Measurements from ENCODE around the gene HIVEP1.
"Not testable (repeated sequence)": the region's sequence is repeated elsewhere in the genome, so short reads cannot be mapped to it uniquely, and the experiment has no call there.

HIVEP1 gene

DNA sequence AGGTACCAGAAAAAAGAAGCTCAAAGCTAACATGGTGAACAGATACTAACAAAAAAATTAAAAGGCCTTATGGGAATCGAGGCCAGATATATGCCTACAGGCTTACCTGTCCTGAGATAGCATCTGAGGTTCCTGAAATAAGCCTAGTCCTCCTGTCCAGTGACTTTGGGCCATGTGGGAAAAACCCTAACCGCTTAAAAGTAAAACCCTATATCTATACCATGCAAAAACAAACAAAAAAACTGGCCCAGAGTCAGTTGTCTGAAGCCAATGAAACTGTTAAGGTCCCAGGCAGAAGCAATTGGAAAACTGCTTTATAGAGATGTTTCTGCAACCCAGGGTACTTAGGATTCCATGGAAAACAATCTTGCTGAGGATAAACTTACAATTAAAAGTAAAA lies 122.9 kb downstream of the HIVEP1 start:
- DNase-seq (no peak), ATAC-seq (no peak)
- Mint-ChIP-seq H3K4me3 (no peak overlapping the region), H3K27me3 (no peaks in the 10 kb centered on the region), H3K4me1 (peaks cover 33% of the 10 kb centered on the region), H3K27ac (no peak overlapping the region), H3K36me3 (ENCODE audit: low read depth) (peaks cover 55% of the 10 kb centered on the region), H3K9me3 (peaks cover 5% of the 10 kb centered on the region)

DNA sequence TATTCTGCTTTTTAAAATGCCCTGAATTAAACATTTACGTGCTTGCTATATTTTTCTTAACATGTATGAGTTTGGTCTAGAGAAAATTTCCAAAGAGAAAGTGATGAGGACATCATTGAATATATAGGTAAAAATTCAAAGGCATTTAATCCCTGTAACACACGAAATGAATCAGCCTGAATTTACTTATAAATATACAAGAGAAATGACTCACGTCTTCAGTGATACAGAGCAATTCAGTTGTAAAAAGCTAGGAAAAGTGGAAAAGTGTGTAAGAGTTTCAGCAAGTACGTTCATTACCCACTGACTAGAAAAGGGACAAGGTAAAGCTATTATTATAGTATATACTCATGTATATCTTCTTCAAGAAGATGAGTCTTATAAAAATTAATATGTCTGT lies 124.8 kb downstream of the HIVEP1 start:
- no peak for ATAC-seq
- H3K36me3 Mint-ChIP-seq (ENCODE audit: low read depth), result peaks cover 62% of the 10 kb centered on the region

DNA sequence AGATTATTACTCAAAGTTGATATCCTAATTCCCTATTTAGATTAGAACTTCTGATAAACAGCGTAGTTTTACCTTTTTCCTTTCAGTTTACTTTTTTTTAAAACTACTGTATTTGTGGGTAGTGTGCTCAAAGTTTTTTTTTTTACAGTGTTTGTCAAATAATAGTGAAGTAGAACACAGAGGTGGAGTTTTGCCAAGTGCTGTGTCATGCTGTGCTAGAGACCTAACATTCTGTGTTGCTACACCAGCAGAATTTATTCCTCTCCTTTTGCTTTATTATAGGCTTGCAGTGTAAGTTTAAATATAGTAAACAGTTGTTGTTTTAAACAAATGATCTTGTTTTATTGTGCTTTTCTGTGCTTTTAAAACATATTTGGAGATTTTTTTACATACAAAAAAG lies 125.4 kb downstream of the HIVEP1 start:
- H3K4me3 Mint-ChIP-seq, result no peak overlapping the region
- H3K4me1 Mint-ChIP-seq, result peaks cover 26% of the 10 kb centered on the region
- H3K27ac Mint-ChIP-seq, result no peak overlapping the region
- H3K9me3 Mint-ChIP-seq, result peaks cover 9% of the 10 kb centered on the region
- DNase-seq (no peak), ATAC-seq (no peak)
- peaks cover 63% of the 10 kb centered on the region for H3K36me3 Mint-ChIP-seq (ENCODE audit: low read depth)
- no peaks in the 10 kb centered on the region for H3K27me3 Mint-ChIP-seq

More for the DNA sequence above, 124.8 kb downstream of the HIVEP1 start:
- DNase-seq, result no peak
- H3K27me3 Mint-ChIP-seq, result no peaks in the 10 kb centered on the region
- H3K4me3 Mint-ChIP-seq, result no peak overlapping the region
- H3K9me3 Mint-ChIP-seq, result peaks cover 9% of the 10 kb centered on the region
- H3K27ac Mint-ChIP-seq, result no peak overlapping the region
- H3K4me1 Mint-ChIP-seq, result peaks cover 30% of the 10 kb centered on the region

DNA sequence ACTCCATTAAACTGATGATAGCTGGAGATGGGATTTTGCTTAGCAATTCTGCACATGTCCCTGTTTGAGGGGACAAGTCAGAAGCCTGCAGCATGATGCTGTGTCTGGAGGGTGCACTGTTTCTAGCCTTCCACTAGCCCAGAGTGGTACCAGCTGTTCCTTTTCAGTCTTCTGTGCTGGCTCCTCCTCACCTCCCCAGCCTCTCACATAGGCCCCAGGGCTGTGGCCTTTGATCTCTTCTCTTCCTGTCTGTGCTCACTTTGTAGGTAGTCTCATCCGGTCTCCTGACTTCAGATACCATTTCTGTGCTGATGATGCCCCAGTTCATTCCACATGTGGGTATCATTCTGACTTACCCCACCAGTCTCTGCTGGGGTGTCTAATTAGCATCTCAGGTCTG lies 126.3 kb downstream of the HIVEP1 start:
- H3K9me3 Mint-ChIP-seq, result peaks cover 9% of the 10 kb centered on the region
- no peaks in the 10 kb centered on the region for H3K27me3 Mint-ChIP-seq
- peaks cover 71% of the 10 kb centered on the region for H3K36me3 Mint-ChIP-seq (ENCODE audit: low read depth)
- ATAC-seq, result peak; percentile 86
- DNase-seq, result no peak
- no peak overlapping the region for H3K4me3 Mint-ChIP-seq
- H3K4me1 Mint-ChIP-seq, result peaks cover 26% of the 10 kb centered on the region
- H3K27ac Mint-ChIP-seq, result peak overlapping the region; percentile 61

DNA sequence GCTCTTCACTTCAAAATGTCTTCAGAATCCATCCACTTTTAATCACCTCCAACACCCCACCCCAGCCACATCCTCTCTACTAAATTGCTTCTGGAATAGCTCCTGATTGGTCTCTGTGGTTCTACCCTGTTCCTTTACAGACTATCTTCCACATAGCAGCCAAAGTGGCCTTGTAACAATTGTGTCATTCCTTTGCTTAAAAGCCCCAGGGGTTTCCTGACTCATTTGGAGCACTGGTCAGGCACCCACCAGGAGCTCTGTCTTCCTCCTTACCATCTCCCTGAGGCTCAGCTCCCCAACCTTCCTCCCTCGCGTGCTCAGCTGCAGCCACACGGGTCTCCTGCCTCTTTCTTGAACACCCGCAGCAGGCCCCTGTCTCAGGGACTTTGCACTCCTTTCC lies 126.8 kb downstream of the HIVEP1 start:
- H3K4me1 Mint-ChIP-seq, result peaks cover 26% of the 10 kb centered on the region
- no peaks in the 10 kb centered on the region for H3K27me3 Mint-ChIP-seq
- H3K9me3 Mint-ChIP-seq, result peaks cover 9% of the 10 kb centered on the region
- ATAC-seq (no peak), DNase-seq (no peak)
- peak overlapping the region; percentile 61 for H3K27ac Mint-ChIP-seq
- H3K4me3 Mint-ChIP-seq, result no peak overlapping the region
- H3K36me3 Mint-ChIP-seq (ENCODE audit: low read depth), result peaks cover 72% of the 10 kb centered on the region

DNA sequence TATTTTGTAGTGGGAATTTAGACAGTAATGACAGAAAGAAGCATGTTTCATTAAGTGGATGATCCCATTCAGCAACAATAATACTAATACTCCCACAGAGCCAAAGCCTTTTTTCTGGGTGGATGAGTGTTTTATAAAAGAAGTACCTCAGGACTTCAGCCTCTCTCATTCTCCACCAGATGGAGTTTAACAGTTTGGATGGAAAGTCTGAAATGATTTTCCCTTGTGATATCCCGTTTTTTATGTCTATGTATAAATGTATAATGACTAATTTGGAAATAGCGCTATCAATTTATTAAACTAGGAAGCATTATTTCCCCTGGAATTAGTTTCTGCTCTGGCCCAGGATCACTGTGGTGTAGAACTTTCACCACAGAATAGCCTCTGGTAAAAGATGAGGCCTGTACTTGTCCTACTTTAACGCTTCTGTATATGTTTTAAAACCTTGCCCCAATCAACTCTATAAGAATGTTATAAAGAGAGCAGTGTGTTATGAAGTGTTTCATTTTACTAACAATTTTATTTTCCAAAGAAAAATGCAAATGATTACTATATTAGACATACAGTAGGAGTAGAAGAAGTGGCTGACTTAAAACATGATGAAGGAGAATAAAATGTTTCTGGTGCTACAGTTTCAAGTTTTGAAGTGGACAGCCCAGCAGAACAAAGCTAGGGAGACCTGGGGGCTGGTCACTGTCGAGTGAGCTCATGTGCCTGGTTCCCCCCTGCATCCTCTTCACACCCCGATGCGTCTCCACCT lies 135.6 kb downstream of the HIVEP1 start:
- H3K27me3 Mint-ChIP-seq, result no peaks in the 10 kb centered on the region
- ATAC-seq (no peak), DNase-seq (no peak)
- H3K4me1 Mint-ChIP-seq, result peaks cover 19% of the 10 kb centered on the region
- H3K9me3 Mint-ChIP-seq, result no peaks in the 10 kb centered on the region
- H3K4me3 Mint-ChIP-seq, result no peak overlapping the region
- peak overlapping the region; percentile 8 for H3K27ac Mint-ChIP-seq
- H3K36me3 Mint-ChIP-seq (ENCODE audit: low read depth), result peaks cover 13% of the 10 kb centered on the region

DNA sequence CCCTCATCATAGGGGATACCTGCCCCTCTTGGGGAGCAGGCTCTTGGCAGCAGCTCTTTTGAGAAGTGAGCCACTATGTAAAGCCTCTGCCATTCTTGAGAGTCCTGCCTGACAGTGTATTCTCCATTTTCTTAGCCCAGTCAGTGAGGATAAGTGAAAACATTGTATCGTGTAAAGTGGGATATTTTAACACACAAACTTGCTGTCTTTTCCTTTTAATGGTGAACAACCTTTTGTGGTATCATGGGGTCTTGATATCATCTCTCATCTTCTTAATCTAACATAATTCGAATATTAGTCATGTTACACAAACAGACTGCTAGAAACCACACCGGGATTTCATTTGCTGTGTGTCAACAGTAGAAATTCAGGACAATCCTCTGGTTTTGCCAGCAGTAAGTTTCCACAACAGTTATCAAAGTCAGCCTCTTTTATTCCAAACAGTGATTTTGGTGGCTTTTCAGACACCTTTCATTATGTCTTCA lies 136.2 kb downstream of the HIVEP1 start:
- ATAC-seq, result peak; percentile 36
- H3K27me3 Mint-ChIP-seq, result no peaks in the 10 kb centered on the region
- H3K9me3 Mint-ChIP-seq, result no peaks in the 10 kb centered on the region
- peak overlapping the region; percentile 8 for H3K27ac Mint-ChIP-seq
- H3K4me3 Mint-ChIP-seq, result no peak overlapping the region
- peaks cover 7% of the 10 kb centered on the region for H3K36me3 Mint-ChIP-seq (ENCODE audit: low read depth)
- no peak for DNase-seq
- H3K4me1 Mint-ChIP-seq, result peaks cover 19% of the 10 kb centered on the region

DNA sequence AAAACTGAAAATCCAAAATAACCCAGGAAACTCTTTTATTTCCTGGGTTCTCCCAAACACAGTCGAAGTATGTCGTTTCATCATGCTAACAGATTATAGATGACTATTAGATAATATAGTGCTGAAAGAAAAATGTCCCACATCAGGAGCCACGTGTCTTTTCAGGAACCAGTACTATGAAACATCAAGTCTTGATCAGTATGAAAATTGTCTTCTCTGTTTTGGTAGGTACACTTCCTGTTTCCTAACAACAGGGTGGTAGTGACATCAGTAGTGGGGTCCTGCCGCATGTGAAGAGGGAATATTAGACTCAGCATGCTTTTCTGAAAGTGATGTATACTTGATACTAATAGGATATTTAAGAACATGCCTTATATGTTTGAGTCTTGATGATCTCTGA lies 136.7 kb downstream of the HIVEP1 start:
- H3K4me3 Mint-ChIP-seq, result no peak overlapping the region
- peaks cover 19% of the 10 kb centered on the region for H3K4me1 Mint-ChIP-seq
- peak overlapping the region; percentile 8 for H3K27ac Mint-ChIP-seq
- no peaks in the 10 kb centered on the region for H3K9me3 Mint-ChIP-seq
- ATAC-seq (no peak), DNase-seq (no peak)
- no peaks in the 10 kb centered on the region for H3K27me3 Mint-ChIP-seq
- peaks cover 5% of the 10 kb centered on the region for H3K36me3 Mint-ChIP-seq (ENCODE audit: low read depth)

DNA sequence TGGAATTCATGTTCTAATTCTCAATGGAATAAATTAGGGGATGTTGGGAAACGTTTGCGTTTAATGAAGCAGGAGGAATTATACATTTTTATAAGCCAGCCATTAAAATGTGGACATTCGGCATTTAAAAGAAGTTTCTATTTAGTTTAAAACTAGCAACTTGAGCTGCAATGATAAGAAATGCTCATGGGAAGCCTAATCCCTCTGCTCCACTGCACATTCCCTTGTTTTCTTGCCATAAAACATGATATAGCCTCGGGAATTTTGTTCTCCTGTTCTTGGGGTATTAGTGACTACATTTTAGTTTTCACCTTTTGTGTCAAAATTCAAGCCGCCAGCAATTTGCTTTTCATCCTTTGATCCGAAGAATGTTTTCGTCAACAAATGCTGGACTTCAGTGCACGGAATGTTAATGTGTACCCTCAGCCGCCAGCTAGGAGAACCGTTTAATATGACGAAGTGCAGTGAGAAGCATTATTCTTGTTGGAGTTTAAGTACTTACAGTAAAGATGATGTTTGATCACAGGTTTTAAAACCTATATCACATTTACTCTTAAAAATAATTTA lies 137.9 kb downstream of the HIVEP1 start:
- no peak overlapping the region for H3K4me3 Mint-ChIP-seq
- H3K4me1 Mint-ChIP-seq, result peaks cover 19% of the 10 kb centered on the region

DNA sequence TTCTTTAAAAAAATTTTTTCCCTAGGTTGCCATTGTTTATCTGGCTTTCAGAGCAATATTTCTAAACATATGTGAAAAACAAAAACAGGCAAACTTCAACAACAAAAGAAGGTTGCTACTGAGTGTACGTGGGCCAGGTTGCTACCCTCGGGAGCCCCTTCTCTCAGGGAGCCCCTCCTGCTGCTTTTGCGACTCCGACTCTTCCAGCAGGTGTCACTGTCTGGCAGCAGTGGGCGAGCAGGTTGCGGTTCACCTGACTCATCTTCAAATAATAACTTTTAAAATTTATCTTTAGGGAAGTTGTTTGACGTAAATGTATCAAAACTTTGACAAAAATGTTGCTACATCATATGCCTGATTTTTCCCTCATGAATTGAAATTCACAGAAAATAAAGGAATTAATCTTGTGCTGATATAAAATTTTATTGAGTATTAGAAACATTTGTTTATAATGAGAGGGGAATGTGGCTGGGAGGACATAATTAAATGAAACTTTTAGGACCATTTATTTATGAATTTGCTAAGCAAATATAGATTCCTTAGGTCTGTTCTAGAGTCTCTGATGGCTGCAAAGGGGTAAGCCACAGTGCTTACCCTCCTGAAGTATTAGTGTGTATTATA lies 138.8 kb downstream of the HIVEP1 start:
- no peaks in the 10 kb centered on the region for H3K27me3 Mint-ChIP-seq
- no peak overlapping the region for H3K4me3 Mint-ChIP-seq
- H3K4me1 Mint-ChIP-seq, result peaks cover 21% of the 10 kb centered on the region
- DNase-seq, result peak; percentile 45
- ATAC-seq, result peak; percentile 59
- H3K27ac Mint-ChIP-seq, result no peak overlapping the region
- H3K36me3 Mint-ChIP-seq (ENCODE audit: low read depth), result peaks cover 7% of the 10 kb centered on the region
- H3K9me3 Mint-ChIP-seq, result no peaks in the 10 kb centered on the region

More for the DNA sequence above, 137.9 kb downstream of the HIVEP1 start:
- Mint-ChIP-seq H3K27ac (no peak overlapping the region), H3K27me3 (no peaks in the 10 kb centered on the region), H3K9me3 (no peaks in the 10 kb centered on the region), H3K36me3 (ENCODE audit: low read depth) (peaks cover 7% of the 10 kb centered on the region)
- DNase-seq (no peak), ATAC-seq (no peak)

DNA sequence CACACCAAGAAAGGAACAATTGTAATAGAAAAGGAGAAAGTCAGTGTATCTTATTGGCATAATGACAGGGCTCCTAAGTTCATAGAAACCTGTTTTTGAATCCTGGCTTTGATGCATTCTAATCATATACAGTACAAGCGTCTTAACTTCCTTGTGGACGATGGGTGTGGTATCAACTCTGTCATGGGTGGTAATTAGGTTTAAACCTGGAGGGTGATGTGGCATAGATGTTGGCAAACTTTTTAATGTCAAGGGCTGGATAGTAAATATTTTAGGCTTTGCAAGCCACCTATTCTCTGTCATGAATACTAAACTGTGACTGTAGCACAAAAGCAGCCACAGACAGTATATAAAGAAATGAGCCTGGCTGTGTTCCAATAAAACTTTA lies 139.3 kb downstream of the HIVEP1 start:
- no peak for DNase-seq
- no peaks in the 10 kb centered on the region for H3K27me3 Mint-ChIP-seq
- H3K36me3 Mint-ChIP-seq (ENCODE audit: low read depth), result peaks cover 7% of the 10 kb centered on the region
- no peak for ATAC-seq
- no peak overlapping the region for H3K27ac Mint-ChIP-seq
- no peak overlapping the region for H3K4me3 Mint-ChIP-seq
- no peaks in the 10 kb centered on the region for H3K9me3 Mint-ChIP-seq
- peaks cover 21% of the 10 kb centered on the region for H3K4me1 Mint-ChIP-seq

DNA sequence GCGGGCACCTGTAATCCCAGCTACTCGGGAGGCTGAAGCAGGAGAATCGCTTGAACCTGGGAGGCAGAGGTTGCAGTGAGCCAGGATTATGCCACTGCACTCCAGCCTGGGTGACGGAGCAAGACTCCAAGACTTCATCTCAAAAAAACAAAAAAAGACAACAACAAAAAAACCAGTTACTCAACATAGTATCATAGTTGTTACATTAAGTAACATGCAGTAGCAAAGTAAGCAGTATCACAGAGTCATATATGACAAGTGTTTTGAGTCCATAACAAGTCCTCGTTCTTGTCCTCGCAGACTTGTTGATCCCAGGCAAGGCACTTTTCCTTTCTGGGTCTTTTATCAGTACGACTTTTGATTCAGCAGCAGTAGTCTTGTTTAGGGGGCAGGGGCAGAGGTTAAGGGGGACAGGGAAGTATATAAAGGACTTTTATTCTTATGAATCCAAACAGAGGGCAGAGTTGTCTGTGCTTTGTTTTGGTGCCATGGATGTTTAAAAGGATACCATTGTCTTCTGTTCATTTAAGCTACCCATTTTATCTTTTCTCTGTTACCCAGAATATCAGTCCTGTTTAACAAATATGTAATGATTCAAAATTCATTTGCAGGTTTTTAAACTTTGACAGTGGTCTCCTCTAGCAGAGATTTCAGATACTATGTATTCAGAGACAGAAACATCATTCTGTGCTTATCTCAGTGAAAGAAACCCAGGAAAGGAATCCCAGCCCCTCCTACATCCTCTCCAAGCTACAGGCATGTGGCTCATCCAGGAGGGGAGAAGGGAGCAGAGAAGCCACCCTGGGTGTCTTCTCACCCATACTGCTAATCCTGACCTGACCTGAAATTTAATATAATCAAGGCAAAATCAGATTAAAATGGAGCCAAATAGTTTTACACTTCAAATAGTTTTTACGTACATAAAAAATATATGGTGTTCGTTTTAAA lies 140.2 kb downstream of the HIVEP1 start:
- Mint-ChIP-seq H3K4me1 (peaks cover 20% of the 10 kb centered on the region), H3K9me3 (no peaks in the 10 kb centered on the region), H3K27me3 (no peaks in the 10 kb centered on the region), H3K27ac (no peak overlapping the region), H3K36me3 (ENCODE audit: low read depth) (peaks cover 7% of the 10 kb centered on the region), H3K4me3 (no peak overlapping the region)
- DNase-seq (no peak), ATAC-seq (no peak)

DNA sequence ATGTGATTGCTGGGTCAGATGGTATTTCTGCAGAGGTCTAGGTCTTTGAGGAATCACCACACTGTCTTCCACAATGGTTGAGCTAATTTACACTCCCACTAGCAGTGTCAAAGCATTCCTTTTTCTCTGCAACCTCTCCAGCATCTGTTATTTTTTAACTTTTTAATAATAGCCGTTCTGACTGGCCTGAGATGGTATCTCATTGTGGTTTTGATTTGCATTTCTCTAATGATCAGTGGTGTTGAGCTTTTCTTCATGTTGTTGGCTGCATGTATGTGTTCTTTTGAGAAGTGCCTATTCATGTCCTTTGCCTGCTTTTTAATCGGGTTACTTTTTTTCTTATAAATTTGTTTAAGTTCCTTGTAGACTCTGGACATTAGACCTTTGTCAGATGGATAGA lies 143.7 kb downstream of the HIVEP1 start:
- not testable (repeated sequence) for H3K4me1 Mint-ChIP-seq; H3K27me3 Mint-ChIP-seq; DNase-seq; H3K9me3 Mint-ChIP-seq; H3K4me3 Mint-ChIP-seq; H3K36me3 Mint-ChIP-seq (ENCODE audit: low read depth); H3K27ac Mint-ChIP-seq; ATAC-seq

DNA sequence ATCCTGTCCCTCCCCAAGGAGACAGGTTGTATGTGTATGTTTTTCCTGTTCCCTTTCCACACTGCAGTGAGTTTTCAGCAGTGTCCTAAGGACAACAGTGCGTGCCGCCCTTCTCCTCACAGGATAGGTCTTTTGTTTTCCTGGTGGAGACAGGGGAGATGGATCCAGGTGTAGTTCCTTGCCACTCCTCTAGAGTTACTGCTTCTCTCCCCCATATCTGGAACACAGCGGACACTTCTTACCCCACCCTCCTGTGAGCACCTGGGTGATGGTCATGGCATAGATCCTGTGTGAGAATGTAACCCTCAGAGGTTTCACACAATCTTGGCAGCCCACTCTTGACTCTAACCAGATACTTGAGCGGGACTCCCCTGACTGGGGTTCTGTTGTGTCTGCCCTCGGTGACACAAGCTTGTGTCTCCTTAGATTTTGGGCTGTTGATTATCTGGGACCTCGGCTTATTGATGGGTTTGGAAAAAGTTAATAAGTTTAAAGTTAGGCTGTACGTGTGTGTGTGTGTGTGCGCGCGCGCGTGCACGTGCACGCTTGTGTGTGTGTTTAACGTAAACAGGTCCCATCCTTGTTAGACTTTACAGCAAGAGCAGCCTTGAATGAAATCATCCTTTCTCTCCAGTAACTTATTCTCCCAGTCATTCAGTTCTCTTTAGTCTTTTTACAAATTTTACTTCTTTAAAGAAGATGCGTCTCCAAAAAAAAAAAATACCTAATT lies 146.7 kb downstream of the HIVEP1 start:
- H3K27ac Mint-ChIP-seq, result no peak overlapping the region
- no peaks in the 10 kb centered on the region for H3K9me3 Mint-ChIP-seq
- H3K4me3 Mint-ChIP-seq, result no peak overlapping the region
- H3K4me1 Mint-ChIP-seq, result peaks cover 21% of the 10 kb centered on the region
- DNase-seq (no peak), ATAC-seq (no peak)
- H3K36me3 Mint-ChIP-seq (ENCODE audit: low read depth), result peaks cover 31% of the 10 kb centered on the region
- no peaks in the 10 kb centered on the region for H3K27me3 Mint-ChIP-seq

Data from activated naive CD8-positive, alpha-beta T cell treated with anti-CD3 and anti-CD28 coated beads, Interleukin-2, amount 50 U/mL, for 24 hours (primary cell).